ENCODE measurements around the gene UROC1.

DNA sequence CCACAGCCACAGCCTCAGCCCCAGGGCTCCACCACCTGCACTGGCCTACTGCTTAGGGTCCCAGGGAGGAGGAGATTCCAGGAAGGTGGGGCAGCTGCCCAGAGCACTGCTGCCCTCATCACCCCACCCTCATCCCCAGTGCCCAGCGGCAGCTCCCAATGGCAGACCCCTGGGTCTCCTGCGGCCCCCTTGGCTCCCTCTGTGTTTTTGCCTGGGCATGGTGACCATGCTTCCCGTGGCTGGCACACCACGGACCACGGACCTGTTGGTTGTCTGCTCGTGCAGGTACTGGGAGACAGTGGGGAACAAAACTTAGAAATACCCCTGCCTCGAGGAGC is 9.1 kb upstream of the UROC1 start:
- no peak for TF ChIP-seq POLR2AphosphoS5 (IDR thresholded peaks at IDR 0.05)
- TF ChIP-seq, protein P1, sequence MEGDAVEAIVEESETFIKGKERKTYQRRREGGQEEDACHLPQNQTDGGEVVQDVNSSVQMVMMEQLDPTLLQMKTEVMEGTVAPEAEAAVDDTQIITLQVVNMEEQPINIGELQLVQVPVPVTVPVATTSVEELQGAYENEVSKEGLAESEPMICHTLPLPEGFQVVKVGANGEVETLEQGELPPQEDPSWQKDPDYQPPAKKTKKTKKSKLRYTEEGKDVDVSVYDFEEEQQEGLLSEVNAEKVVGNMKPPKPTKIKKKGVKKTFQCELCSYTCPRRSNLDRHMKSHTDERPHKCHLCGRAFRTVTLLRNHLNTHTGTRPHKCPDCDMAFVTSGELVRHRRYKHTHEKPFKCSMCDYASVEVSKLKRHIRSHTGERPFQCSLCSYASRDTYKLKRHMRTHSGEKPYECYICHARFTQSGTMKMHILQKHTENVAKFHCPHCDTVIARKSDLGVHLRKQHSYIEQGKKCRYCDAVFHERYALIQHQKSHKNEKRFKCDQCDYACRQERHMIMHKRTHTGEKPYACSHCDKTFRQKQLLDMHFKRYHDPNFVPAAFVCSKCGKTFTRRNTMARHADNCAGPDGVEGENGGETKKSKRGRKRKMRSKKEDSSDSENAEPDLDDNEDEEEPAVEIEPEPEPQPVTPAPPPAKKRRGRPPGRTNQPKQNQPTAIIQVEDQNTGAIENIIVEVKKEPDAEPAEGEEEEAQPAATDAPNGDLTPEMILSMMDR (IDR thresholded peaks at IDR 0.05) = no peak
- no peak for TF ChIP-seq POLR2A (IDR thresholded peaks at IDR 0.05)

All from breast epithelium (tissue), 3 donors.